GM23338 (cell line): ENCODE data around the gene NTN1. TPM values are rescaled to one million over a fixed set of nuclear protein-coding genes. Genes with fewer than 3 reads are reported as not detected.

Experiments
- ATAC-seq: fragments of 200-7000 bp; cut with Tn5 transposase; 3 replicates; pipeline ENCODE4 v1.9.1; 2020
- DNase-seq: peaks from one replicate; pipeline ENCODE4 v3.0.0-alpha.2; 2015; ENCODE audit warnings: low spot score
- H2AFZ ChIP-seq: fragments of 200-600 bp; sonication (generic); 2 replicates; pipeline ENCODE4 v1.8.0; 2016; ENCODE audit warnings: antibody characterized with exemption, mild to moderate bottlenecking, moderate library complexity
- H3F3A ChIP-seq: fragments of 200-600 bp; sonication (generic); replicated peaks from 2 replicates; pipeline ENCODE4 v1.8.0; 2017; ENCODE audit warnings: antibody characterized with exemption, mixed run types, low read depth
- H3K27ac ChIP-seq: fragments of 200-600 bp; sonication (generic); 2 replicates; pipeline ENCODE4 v1.6.1; 2016; ENCODE audit warnings: low read depth
- H3K27me3 ChIP-seq: fragments of 200-600 bp; sonication (generic); 2 replicates; pipeline ENCODE4 v1.8.0; 2016; ENCODE audit warnings: mild to moderate bottlenecking, mixed run types, moderate library complexity; ENCODE audit not compliant: insufficient read depth
- H3K36me3 ChIP-seq: fragments of 200-600 bp; sonication (generic); 2 replicates; pipeline ENCODE4 v1.8.0; 2016; ENCODE audit warnings: mild to moderate bottlenecking; ENCODE audit not compliant: insufficient read depth
- H3K4me1 ChIP-seq: fragments of 200-600 bp; sonication (generic); 2 replicates; pipeline ENCODE4 v1.8.0; 2016; ENCODE audit warnings: mild to moderate bottlenecking, moderate library complexity; ENCODE audit not compliant: insufficient read depth
- H3K4me2 ChIP-seq: fragments of 200-600 bp; sonication (generic); 2 replicates; pipeline ENCODE4 v1.7.1; 2017; ENCODE audit warnings: mixed run types
- H3K4me3 ChIP-seq: fragments of 200-600 bp; sonication (generic); 2 replicates; pipeline ENCODE4 v1.6.1; 2016; ENCODE audit warnings: mixed run types
- H3K79me2 ChIP-seq: fragments of 200-600 bp; sonication (generic); replicated peaks from 2 replicates; pipeline ENCODE4 v1.8.0; 2017; ENCODE audit warnings: mild to moderate bottlenecking; ENCODE audit not compliant: insufficient read depth
- H3K9me2 ChIP-seq: fragments of 200-600 bp; sonication (generic); 2 replicates; pipeline ENCODE4 v1.8.0; 2017; ENCODE audit not compliant: insufficient read depth
- H4K20me1 ChIP-seq: fragments of 200-600 bp; sonication (generic); replicated peaks from 2 replicates; pipeline ENCODE4 v1.8.0; 2017; ENCODE audit warnings: mild to moderate bottlenecking; ENCODE audit not compliant: insufficient read depth
- H3K27ac Mint-ChIP-seq: 2 replicates; pipeline ENCODE4 v1.8.0; 2020; ENCODE audit warnings: inconsistent platforms, mild to moderate bottlenecking, moderate library complexity, mixed read lengths
- H3K27me3 Mint-ChIP-seq: 3 replicates; pipeline ENCODE4 v1.8.0; 2022; ENCODE audit warnings: low read depth, mild to moderate bottlenecking, moderate library complexity, mixed read lengths, inconsistent platforms; ENCODE audit not compliant: insufficient read depth, poor library complexity
- H3K36me3 Mint-ChIP-seq: 3 replicates; pipeline ENCODE4 v1.8.0; 2021; ENCODE audit warnings: low read depth, mild to moderate bottlenecking, inconsistent platforms, moderate library complexity, mixed read lengths
- H3K4me1 Mint-ChIP-seq: 3 replicates; pipeline ENCODE4 v1.8.0; 2020; ENCODE audit warnings: mild to moderate bottlenecking, inconsistent platforms, mixed read lengths
- H3K4me3 Mint-ChIP-seq: 3 replicates; pipeline ENCODE4 v1.8.0; 2021; ENCODE audit warnings: moderate library complexity, mild to moderate bottlenecking, inconsistent platforms, mixed read lengths
- H3K9me3 Mint-ChIP-seq: 3 replicates; pipeline ENCODE4 v1.8.0; 2020; ENCODE audit warnings: moderate library complexity, mild to moderate bottlenecking, inconsistent platforms, mixed read lengths
- CTCF ChIP-seq, 2 experiments: fragments of 200-600 bp in 1 of 2; sonication (generic) in 1 of 2; conservative IDR thresholded peaks; 2 replicates each; pipeline versions ENCODE4 v1.5.1 to v1.6.1; 2016 to 2017; ENCODE audit warnings: antibody characterized with exemption in 2 of 2, low read depth in 2 of 2, mild to moderate bottlenecking in 2 of 2, moderate library complexity in 1 of 2
- ETS1 ChIP-seq: IDR thresholded peaks from 2 replicates; pipeline ENCODE4 v1.6.1; 2016; ENCODE audit warnings: antibody characterized with exemption
- ZNF462 ChIP-seq: fragments of 250-450 bp; sonication (Bioruptor Pico); IDR thresholded peaks from 2 replicates; pipeline ENCODE4 v1.5.0; 2020; ENCODE audit warnings: mild to moderate bottlenecking, moderate library complexity
- polyA plus RNA-seq: library from polyadenylated mRNA; unstranded; fragments of >200 nt; fragmentation: Nextera tagmentation; extraction: Ambion mirVana; gene quantifications from 2 replicates; pipeline ENCODE4 v1.2.1, GENCODE V29; 2016
- total RNA-seq: library from RNA; depleted of rRNA; stranded (reverse); fragments of >200 nt; shearing (Covaris generic); gene quantifications from 2 replicates; pipeline ENCODE4 v1.2.3, GENCODE V29; 2014

The NTN1 gene
- total and polyA plus RNA-seq, 2 experiments from 2014 or later, result 0.57 to 2.6 TPM

DNA sequence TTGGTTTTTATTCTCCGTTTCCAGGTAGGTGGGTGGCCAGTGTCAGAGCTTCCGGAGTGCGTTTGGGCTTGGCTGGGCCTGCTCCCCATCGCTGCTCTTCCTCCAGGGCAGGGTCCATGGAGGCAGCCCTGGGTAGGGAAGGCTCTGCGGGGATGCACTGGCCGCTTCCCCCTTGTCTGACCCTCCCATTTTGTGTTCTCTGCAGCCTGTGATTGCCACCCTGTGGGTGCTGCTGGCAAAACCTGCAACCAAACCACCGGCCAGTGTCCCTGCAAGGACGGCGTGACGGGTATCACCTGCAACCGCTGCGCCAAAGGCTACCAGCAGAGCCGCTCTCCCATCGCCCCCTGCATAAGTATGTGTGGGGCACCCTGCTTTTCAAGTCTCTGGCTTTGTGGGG is 158.3 kb downstream of the NTN1 start:
- H3K79me2 ChIP-seq, result no peaks in the 10 kb centered on the region
- no peaks in the 10 kb centered on the region for H3K4me1 ChIP-seq
- no peak overlapping the region for H3K4me3 ChIP-seq
- ATAC-seq (peak; percentile 74), DNase-seq (peak; percentile 41)
- H2AFZ ChIP-seq, result no peak overlapping the region
- H4K20me1 ChIP-seq, result no peaks in the 10 kb centered on the region
- no peaks in the 10 kb centered on the region for H3K27me3 ChIP-seq
- no peaks in the 10 kb centered on the region; the same call in 1 of the 3 replicates for H3K9me3 Mint-ChIP-seq
- H3K27me3 Mint-ChIP-seq, result peaks cover 6% of the 10 kb centered on the region
- no peaks in the 10 kb centered on the region for H3K36me3 ChIP-seq
- TF ChIP-seq ZNF462 (CRISPR knock-in tag), result no peak
- peak; percentile 10 to 54; a peak in 2 of 4 replicates for TF ChIP-seq CTCF (conservative IDR thresholded peaks at IDR 0.05; ENCODE audit: low read depth in 2 of 2)
- no peaks in the 10 kb centered on the region for H3K9me2 ChIP-seq
- H3K4me1 Mint-ChIP-seq, result peaks cover 8% of the 10 kb centered on the region; the same call in 2 of the 3 replicates
- H3K4me3 Mint-ChIP-seq, result no peak overlapping the region
- H3F3A ChIP-seq, result no peaks in the 10 kb centered on the region
- no peaks in the 10 kb centered on the region for H3K36me3 Mint-ChIP-seq
- H3K27ac ChIP-seq, result no peak overlapping the region
- H3K4me2 ChIP-seq, result no peak overlapping the region
- H3K27ac Mint-ChIP-seq, result no peak overlapping the region

GRCh38 chr17:9181640-9182039 is 160.3 kb downstream of the NTN1 start:
- H3K4me3 ChIP-seq, result no peak overlapping the region
- H3F3A ChIP-seq, result no peaks in the 10 kb centered on the region
- no peaks in the 10 kb centered on the region for H3K27me3 ChIP-seq
- Mint-ChIP-seq H3K36me3 (no peaks in the 10 kb centered on the region), H3K4me1 (peaks cover 8% of the 10 kb centered on the region; the same call in 2 of the 3 replicates), H3K27ac (no peak overlapping the region), H3K27me3 (peaks cover 6% of the 10 kb centered on the region), H3K4me3 (no peak overlapping the region), H3K9me3 (no peaks in the 10 kb centered on the region)
- no peak overlapping the region for H3K4me2 ChIP-seq
- no peaks in the 10 kb centered on the region for H3K79me2 ChIP-seq
- ATAC-seq (no peak), DNase-seq (no peak)
- no peak overlapping the region for H2AFZ ChIP-seq
- no peaks in the 10 kb centered on the region for H4K20me1 ChIP-seq
- H3K4me1 ChIP-seq, result no peaks in the 10 kb centered on the region
- no peaks in the 10 kb centered on the region for H3K36me3 ChIP-seq
- TF ChIP-seq ETS1, result no peak
- no peaks in the 10 kb centered on the region for H3K9me2 ChIP-seq
- no peak overlapping the region for H3K27ac ChIP-seq
